Fibroblast of villous mesenchyme (primary cell): ENCODE data around the gene FHOD1. TPM values are rescaled to one million over a fixed set of nuclear protein-coding genes. Genes with fewer than 3 reads are reported as not detected.
A peak's percentile ranks its signal among the peaks of the same experiment; 100 is the strongest.

Source experiments
- DNase-seq: peaks from one replicate; pipeline ENCODE4 v3.0.0-alpha.2; 2010; ENCODE audit warnings: low read depth
- H3K4me3 ChIP-seq: 2 replicates; pipeline ENCODE4 v1.5.1; 2011; ENCODE audit warnings: low read depth, mild to moderate bottlenecking, low read length
- total RNA-seq: library from RNA; depleted of rRNA; stranded (reverse); fragments of >200 nt; gene quantifications from 2 replicates; pipeline ENCODE4 v1.2.3, GENCODE V29; 2012
- TF ChIP-seq, protein P1 (sequence below): IDR thresholded peaks from 2 replicates; pipeline ENCODE4 v1.5.1; 2012; ENCODE audit warnings: low read depth, mild to moderate bottlenecking, low read length; ENCODE audit not compliant: insufficient read depth

Gene FHOD1
- total RNA-seq, 1 donor = 22.9 TPM

DNA sequence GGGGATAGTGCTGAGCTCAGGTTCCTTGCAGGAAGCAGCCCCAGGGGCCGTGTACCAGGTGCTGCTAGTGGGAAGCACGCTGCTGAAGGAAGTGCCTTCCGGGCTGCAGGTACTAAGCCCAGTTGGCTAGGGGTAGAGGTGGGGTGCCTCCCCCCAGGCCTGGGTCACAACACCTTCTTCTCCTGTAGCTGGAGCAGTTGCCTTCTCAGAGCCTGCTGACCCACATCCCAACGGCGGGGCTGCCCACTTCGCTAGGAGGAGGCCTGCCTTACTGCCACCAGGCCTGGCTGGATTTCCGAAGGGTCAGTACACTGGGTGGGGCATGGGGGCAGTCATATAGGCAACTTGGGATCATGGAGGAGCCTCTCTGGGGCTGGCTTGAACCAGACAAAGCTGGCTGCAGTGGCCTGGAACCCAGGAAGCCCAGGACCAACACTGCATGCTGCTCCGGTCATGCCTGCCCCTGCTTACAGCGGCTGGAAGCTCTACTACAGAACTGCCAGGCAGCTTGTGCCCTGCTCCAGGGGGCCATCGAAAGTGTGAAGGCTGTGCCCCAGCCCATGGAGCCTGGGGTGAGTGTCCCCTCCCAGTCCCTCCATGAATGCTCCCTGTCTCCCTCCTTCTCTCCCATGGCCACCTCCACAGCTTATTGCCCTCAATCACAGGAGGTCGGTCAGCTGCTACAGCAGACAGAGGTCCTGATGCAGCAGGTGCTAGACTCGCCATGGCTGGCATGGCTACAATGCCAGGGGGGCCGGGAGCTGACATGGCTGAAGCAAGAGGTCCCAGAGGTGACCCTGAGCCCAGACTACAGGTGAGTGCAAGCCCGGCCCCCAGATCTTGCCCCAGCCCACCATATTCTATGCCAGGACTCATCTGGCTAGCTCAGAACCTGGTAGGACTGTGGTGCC, 34.5 kb upstream of the FHOD1 start:
- no peak overlapping the region for H3K4me3 ChIP-seq
- TF ChIP-seq, protein P1, sequence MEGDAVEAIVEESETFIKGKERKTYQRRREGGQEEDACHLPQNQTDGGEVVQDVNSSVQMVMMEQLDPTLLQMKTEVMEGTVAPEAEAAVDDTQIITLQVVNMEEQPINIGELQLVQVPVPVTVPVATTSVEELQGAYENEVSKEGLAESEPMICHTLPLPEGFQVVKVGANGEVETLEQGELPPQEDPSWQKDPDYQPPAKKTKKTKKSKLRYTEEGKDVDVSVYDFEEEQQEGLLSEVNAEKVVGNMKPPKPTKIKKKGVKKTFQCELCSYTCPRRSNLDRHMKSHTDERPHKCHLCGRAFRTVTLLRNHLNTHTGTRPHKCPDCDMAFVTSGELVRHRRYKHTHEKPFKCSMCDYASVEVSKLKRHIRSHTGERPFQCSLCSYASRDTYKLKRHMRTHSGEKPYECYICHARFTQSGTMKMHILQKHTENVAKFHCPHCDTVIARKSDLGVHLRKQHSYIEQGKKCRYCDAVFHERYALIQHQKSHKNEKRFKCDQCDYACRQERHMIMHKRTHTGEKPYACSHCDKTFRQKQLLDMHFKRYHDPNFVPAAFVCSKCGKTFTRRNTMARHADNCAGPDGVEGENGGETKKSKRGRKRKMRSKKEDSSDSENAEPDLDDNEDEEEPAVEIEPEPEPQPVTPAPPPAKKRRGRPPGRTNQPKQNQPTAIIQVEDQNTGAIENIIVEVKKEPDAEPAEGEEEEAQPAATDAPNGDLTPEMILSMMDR = no peak
- DNase-seq = no peak

- TF ChIP-seq, protein P1 = no peak
- no peak for DNase-seq
- no peak overlapping the region for H3K4me3 ChIP-seq
These were observed 33.1 kb upstream of the FHOD1 start for GRCh38 chr16:67280090-67281015.

DNA sequence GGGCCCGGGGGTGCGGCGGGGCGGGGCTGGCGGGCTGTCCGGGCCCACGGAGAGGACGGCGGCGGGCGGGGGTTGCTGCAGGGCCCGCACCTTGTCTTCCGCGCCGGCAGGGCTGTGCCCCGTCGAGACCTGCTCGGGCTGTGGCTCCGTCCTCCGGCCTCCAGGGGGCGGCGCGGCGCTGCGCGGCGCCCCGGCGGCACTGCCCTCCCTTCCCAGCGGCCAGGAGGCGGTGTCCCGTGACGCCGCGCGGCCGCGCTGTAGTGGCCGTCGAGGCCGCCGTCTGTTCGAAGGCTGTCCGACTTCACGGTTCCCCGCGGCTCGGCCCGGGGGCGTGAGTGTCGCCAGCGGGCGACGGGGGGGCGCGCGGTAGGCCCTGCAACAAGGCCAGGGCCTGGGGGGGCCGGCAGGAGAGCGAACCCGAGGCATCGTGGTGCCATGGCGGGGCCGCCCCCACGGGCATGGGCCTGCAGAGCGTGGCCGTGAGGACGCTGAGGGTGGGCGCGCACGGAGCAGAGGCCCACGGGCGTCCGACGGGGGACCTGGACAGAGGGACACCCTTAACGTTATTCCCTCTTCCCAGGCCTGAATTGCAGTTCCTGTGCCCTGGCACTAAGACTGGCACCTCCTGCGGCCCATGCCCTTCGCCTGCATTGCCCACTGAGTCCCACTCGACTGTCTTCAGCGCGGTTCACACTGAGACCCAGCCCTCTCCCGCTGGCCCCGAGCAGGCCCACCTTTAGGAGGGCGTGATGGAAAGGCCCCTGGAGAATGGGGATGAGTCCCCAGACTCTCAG, 32.2 kb upstream of the FHOD1 start, which contains the start of gene PLEKHG4:
PLEKHG4 (plus strand) TSS at position 237 of the 794 bp plus-strand sequence; CDS start at position 750, 513 bp downstream.
- peak within 1 kb of the TSS; percentile 69 for H3K4me3 ChIP-seq
- TF ChIP-seq, protein P1 = peak; percentile 61
- peak; percentile 71 for DNase-seq

DNA sequence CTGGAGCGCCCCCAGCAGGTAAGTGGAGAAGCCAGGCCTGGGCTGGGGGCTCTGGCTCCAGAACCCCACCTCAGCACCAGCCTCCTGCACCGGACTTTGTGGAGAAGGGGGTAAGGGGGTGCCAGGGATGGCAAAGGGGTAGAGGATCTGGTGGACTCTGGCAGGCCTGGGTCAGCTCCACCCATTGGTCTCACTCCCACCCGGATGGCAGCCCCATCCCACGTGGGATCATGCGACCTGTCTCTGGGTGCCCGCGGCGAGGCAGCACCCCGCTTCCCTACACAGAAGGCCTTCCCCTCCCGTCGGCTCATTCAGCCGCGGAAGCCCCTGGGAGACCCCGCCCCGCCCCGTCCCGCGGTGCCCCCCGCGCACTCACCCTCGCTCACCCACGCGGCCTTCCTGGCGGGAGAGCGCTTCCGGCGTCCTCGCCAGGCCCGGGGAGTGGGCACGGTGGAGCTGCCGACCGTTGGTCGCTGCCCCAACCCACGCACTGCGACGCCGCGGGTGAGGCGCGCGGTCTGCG, 31.6 kb upstream of the FHOD1 start:
- DNase-seq = no peak
- H3K4me3 ChIP-seq = peak overlapping the region; percentile 69
- TF ChIP-seq, protein P1 = peak; percentile 27

DNA sequence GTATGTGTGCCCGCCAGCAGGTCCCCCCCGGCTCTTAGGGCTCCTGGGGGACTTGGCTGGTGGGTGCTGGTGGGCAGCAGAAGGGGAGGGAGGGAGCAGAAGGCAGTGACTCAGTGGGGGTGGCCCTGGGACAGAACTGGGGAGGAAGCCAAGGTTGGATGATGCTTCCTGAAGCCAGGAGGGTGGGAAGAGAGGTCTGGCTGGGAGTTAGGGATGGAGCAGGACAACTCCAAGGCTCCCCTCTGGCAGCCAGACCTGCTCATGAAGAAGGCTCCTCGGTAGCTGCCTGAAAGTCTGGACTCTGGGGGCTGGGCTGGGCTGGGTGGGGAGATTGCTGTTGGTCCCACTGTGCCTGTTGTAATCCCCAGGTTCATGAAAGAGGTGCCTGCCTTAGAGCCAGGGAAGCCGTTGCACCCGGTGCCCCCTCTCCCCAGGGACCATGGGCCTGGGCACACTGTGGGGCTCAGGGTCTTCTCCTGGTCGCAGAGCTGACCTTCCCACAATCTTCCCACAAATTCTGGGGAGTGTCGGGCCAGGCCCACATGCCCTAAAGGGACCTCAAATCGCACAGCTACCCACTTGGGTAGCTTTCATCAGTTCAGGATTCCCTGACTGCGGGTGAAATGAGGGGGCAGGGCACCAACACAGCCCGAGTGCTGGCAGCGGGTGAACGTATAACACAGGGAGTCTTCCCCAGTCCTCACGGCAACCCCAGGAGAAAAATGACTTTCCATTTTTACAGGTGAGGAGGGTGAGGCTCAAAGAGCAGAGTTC, 30.9 kb upstream of the FHOD1 start:
- TF ChIP-seq, protein P1 = no peak
- H3K4me3 ChIP-seq = peak overlapping the region; percentile 69
- DNase-seq = peak; percentile 67
